Measurements from ENCODE around the gene MFSD12.

The MFSD12 gene

DNA sequence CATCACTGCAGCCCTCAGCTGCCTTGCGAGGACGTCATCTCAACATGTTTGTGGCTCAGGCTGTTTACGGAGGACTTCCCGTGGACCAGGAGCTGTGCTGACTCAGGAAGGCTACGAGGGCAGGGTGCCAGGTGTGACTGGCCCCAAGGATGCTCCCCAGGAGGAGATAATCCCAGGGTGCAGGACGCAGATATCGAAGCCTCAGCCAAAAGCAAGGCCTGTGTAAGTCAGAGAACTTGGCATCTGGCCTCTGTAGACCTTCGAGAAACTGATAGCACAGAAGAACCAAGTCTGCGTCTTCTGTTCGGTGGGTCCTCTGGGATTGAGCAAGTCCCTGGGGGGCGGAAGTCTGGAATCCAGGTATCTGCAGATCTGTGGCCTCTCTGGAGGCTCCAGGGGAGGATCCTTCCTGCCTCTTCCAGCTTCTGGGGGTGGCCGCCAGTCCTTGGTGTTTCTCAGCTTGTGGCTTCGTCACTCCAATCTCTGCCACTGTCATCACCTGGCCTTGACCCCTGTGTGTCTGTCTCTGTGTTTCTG is 54.3 kb downstream of the MFSD12 start:
- H3K27me3 ChIP-seq (ENCODE audit: insufficient read depth, insufficient read length): no peaks in the 10 kb centered on the region
- H3K4me3 ChIP-seq (ENCODE audit: insufficient read length, low read depth): no peak overlapping the region
- no peaks in the 10 kb centered on the region for H3K9me3 ChIP-seq (ENCODE audit: insufficient read depth, low read length)
- no peak for DNase-seq (ENCODE audit: low read depth, low spot score)
- H3K36me3 ChIP-seq (ENCODE audit: insufficient read depth, insufficient read length, low read length): peaks cover 13% of the 10 kb centered on the region
- H3K4me1 ChIP-seq (ENCODE audit: insufficient read depth, insufficient read length): no peaks in the 10 kb centered on the region
- no peak for TF ChIP-seq ZNF274 (IDR thresholded peaks at IDR 0.05; ENCODE audit: low read depth, low read length)
- TF ChIP-seq YY1 (IDR thresholded peaks at IDR 0.05; ENCODE audit: insufficient read depth, insufficient read length): no peak
- no peak for TF ChIP-seq SUZ12 (IDR thresholded peaks at IDR 0.05; ENCODE audit: extremely low read depth, insufficient read depth, insufficient read length)
- no peak overlapping the region for H3K9ac ChIP-seq (ENCODE audit: insufficient read length, low read depth)

DNA sequence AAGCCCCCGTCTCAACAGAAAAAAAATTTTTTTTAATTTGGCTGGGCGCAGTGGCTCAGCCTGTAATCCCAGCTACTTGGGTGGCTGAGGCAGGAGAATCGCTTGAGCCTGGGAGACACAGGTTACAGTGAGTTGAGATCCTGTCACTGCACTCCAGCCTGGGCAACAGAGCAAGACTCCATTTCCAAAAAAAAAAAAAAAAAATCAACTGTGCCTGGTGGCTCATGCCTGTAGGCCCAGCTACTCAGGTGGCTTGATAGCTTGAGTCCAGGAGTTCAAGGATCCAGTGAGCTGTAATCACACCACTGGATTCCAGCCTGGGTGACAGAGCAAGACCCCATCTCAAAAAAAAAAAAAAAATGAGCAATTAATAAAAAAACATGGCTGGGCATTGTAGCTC is 55.6 kb downstream of the MFSD12 start:
- H3K36me3 ChIP-seq (ENCODE audit: insufficient read depth, insufficient read length, low read length): peaks cover 25% of the 10 kb centered on the region
- DNase-seq (ENCODE audit: low read depth, low spot score): no peak
- H3K27me3 ChIP-seq (ENCODE audit: insufficient read depth, insufficient read length): no peaks in the 10 kb centered on the region
- no peaks in the 10 kb centered on the region for H3K9me3 ChIP-seq (ENCODE audit: insufficient read depth, low read length)
- H3K4me3 ChIP-seq (ENCODE audit: insufficient read length, low read depth): no peak overlapping the region
- TF ChIP-seq ZNF274 (IDR thresholded peaks at IDR 0.05; ENCODE audit: low read depth, low read length) (no peak), YY1 (IDR thresholded peaks at IDR 0.05; ENCODE audit: insufficient read depth, insufficient read length) (no peak), SUZ12 (IDR thresholded peaks at IDR 0.05; ENCODE audit: extremely low read depth, insufficient read depth, insufficient read length) (no peak)
- H3K9ac ChIP-seq (ENCODE audit: insufficient read length, low read depth): no peak overlapping the region
- peaks cover 2% of the 10 kb centered on the region for H3K4me1 ChIP-seq (ENCODE audit: insufficient read depth, insufficient read length)

DNA sequence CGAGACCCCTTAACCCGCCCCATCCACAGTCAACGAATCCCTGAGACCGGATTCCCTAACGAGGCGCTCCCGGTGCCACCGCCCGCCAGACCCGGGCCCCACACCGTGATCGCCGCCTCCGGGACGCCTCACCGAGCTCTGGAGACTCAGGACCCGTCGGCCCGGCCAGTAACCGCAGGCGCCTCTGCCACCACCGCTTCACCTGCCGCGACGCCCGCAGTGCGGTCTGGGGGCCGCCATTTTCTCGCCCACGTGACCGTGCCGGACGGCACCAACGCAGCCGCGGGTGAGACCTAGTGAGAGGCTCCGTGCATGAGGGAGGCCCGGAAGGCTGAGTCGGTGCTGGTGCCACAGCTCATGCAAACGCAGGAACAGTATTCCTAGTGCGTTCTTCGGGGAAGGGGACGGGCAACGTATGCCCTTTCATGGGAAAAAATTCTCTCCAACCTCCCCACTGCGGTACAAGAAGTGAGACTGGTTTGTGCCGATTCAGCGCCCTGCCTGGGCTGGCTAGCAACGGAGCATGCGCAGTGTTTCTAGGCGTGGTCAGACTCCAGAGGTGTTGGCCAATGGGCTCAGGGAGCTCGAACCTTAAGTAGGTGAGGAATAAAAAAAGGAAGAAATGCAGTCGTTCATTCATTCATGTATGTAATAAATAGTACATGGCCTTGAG is 56.8 kb downstream of the MFSD12 start, which contains the start of gene DOHH:
DOHH (minus strand) TSS at position 246 of the 673 bp plus-strand sequence. CDS start 3,860 bp downstream, outside the sequence.
- H3K9me3 ChIP-seq (ENCODE audit: insufficient read depth, low read length): no peaks in the 10 kb centered on the region
- H3K4me1 ChIP-seq (ENCODE audit: insufficient read depth, insufficient read length): peaks cover 2% of the 10 kb centered on the region
- TF ChIP-seq SUZ12 (IDR thresholded peaks at IDR 0.05; ENCODE audit: extremely low read depth, insufficient read depth, insufficient read length): no peak
- TF ChIP-seq ZNF274 (IDR thresholded peaks at IDR 0.05; ENCODE audit: low read depth, low read length): no peak
- peak; percentile 93 for TF ChIP-seq YY1 (IDR thresholded peaks at IDR 0.05; ENCODE audit: insufficient read depth, insufficient read length)
- H3K27me3 ChIP-seq (ENCODE audit: insufficient read depth, insufficient read length): no peaks in the 10 kb centered on the region
- DNase-seq (ENCODE audit: low read depth, low spot score): peak; percentile 96
- H3K4me3 ChIP-seq (ENCODE audit: insufficient read length, low read depth): peak within 1 kb of the TSS; percentile 97
- H3K36me3 ChIP-seq (ENCODE audit: insufficient read depth, insufficient read length, low read length): peaks cover 36% of the 10 kb centered on the region
- peak within 1 kb of the TSS; percentile 97 for H3K9ac ChIP-seq (ENCODE audit: insufficient read length, low read depth)

DNA sequence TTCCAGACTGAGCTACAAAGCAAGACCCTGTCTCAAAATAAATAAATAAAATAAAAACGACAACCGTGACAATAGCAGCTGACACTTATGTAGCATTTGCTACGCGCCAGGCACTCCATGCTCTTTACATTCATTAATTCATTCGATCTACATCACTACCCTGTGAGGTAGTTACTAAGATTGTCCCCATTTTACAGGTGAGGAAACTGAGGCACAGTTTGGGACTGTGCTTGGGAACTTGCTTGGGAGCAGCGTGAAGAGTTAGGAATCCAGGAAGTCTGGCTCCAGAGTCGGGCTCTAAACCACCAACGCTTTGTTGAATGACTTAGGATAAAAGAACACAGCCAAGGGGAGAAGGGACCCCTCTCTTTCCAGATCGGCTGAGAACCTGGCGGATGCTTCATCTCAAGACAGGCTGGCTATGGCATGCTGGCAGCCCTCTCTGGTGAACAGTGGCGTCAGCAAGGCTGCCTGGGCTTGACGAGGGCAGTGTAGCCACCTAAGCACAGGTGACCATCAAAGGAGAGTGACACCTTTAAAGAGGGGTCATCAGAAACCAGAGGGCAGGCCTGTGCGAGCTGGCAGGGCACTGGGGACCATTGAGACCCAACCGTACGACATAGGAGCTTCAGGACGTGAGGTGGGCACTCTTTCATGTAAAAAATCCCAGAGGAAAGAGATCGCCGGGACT is 57.5 kb downstream of the MFSD12 start:
- peaks cover 41% of the 10 kb centered on the region for H3K36me3 ChIP-seq (ENCODE audit: insufficient read depth, insufficient read length, low read length)
- H3K9me3 ChIP-seq (ENCODE audit: insufficient read depth, low read length): no peaks in the 10 kb centered on the region
- peaks cover 2% of the 10 kb centered on the region for H3K4me1 ChIP-seq (ENCODE audit: insufficient read depth, insufficient read length)
- H3K4me3 ChIP-seq (ENCODE audit: insufficient read length, low read depth): peak overlapping the region; percentile 97
- DNase-seq (ENCODE audit: low read depth, low spot score): no peak
- TF ChIP-seq SUZ12 (IDR thresholded peaks at IDR 0.05; ENCODE audit: extremely low read depth, insufficient read depth, insufficient read length) (no peak), YY1 (IDR thresholded peaks at IDR 0.05; ENCODE audit: insufficient read depth, insufficient read length) (no peak), ZNF274 (IDR thresholded peaks at IDR 0.05; ENCODE audit: low read depth, low read length) (no peak)
- peak overlapping the region; percentile 97 for H3K9ac ChIP-seq (ENCODE audit: insufficient read length, low read depth)
- H3K27me3 ChIP-seq (ENCODE audit: insufficient read depth, insufficient read length): no peaks in the 10 kb centered on the region

DNA sequence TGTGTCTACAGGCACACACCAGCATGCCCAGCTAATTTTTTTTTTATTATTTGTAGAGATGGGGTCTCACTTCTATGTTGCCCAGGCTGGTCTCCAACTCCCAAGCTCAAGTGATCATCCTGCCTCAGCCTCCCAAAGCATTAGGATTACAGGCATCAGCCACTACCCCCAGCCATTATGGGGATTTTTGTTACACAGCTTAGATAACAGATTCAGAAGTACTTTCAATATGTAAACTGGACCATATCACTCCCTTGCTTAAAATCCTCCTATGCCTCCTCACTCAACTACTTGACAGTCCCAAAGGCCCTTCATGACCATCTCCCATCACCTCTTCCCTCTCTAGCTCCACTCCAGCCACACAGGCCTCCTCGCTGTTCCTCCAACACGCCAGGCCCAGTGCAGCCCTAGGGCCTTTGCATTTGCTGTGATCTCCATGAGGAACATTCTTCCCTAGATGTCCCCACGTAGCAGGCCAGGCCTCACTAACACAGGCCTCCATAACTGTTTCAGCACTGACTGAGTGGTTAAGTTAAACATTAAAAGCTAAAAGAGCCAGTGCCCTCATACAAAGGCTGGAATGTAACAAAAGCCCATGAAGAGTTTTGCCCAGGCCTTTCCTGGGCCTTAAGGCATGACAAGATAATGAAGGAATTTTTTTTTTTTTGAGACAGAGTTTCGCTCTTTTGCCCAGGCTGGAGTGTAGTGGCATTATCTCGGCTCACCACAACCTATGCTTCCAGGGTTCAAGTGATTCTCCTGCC is 59.4 kb downstream of the MFSD12 start:
- Histone ChIP-seq H3K4me1 (ENCODE audit: insufficient read depth, insufficient read length) (peaks cover 10% of the 10 kb centered on the region), H3K9ac (ENCODE audit: insufficient read length, low read depth) (no peak overlapping the region), H3K4me3 (ENCODE audit: insufficient read length, low read depth) (no peak overlapping the region), H3K27me3 (ENCODE audit: insufficient read depth, insufficient read length) (no peaks in the 10 kb centered on the region), H3K9me3 (ENCODE audit: insufficient read depth, low read length) (no peaks in the 10 kb centered on the region), H3K36me3 (ENCODE audit: insufficient read depth, insufficient read length, low read length) (peaks cover 57% of the 10 kb centered on the region)
- TF ChIP-seq ZNF274 (IDR thresholded peaks at IDR 0.05; ENCODE audit: low read depth, low read length): no peak
- TF ChIP-seq SUZ12 (IDR thresholded peaks at IDR 0.05; ENCODE audit: extremely low read depth, insufficient read depth, insufficient read length): no peak
- no peak for TF ChIP-seq YY1 (IDR thresholded peaks at IDR 0.05; ENCODE audit: insufficient read depth, insufficient read length)
- DNase-seq (ENCODE audit: low read depth, low spot score): no peak

DNA sequence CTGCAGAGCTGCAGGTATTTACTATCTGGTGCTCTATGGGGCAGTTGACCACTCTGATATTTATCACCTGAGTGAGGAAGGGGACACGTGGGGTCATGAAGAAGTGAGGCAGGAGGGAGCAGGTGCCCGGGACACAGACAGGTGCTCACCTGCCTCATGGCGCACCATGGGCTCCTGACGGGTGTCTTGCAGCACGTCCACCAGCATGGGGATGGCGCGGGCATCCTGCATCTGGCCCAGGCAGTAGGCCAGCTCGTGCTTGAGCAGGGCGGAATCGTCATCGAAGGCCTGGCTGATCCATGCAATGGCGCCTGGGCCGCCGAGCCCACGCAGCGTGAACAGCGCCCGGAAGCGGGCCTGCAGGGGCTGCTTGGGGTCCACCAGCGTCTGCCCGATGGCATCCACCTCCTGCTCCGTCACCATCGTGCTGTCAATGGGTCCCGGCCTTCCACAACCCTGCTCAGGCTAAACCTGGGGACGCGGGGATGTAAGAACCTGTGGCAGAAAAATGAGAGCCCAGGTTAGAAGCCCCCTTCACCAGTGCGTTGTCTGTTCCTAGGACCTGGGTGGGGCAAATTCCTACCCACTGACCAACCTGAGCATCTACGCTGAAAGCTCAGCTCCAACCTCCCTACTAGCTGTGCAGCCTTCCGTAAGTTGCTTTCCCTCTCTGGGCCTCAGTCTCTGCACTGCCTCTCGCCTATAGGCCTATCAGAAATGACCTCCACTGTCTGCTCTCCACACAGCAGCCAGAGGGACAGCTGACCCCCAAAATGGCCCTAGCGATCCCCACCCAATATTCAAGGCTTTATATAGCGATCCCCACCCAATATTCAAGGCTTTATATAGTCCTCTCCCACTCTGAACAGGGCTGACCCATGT is 60.8 kb downstream of the MFSD12 start:
- Histone ChIP-seq H3K27me3 (ENCODE audit: insufficient read depth, insufficient read length) (no peaks in the 10 kb centered on the region), H3K9ac (ENCODE audit: insufficient read length, low read depth) (no peak overlapping the region), H3K4me1 (ENCODE audit: insufficient read depth, insufficient read length) (peaks cover 17% of the 10 kb centered on the region), H3K4me3 (ENCODE audit: insufficient read length, low read depth) (no peak overlapping the region), H3K9me3 (ENCODE audit: insufficient read depth, low read length) (no peaks in the 10 kb centered on the region), H3K36me3 (ENCODE audit: insufficient read depth, insufficient read length, low read length) (peaks cover 70% of the 10 kb centered on the region)
- TF ChIP-seq SUZ12 (IDR thresholded peaks at IDR 0.05; ENCODE audit: extremely low read depth, insufficient read depth, insufficient read length) (no peak), YY1 (IDR thresholded peaks at IDR 0.05; ENCODE audit: insufficient read depth, insufficient read length) (no peak), ZNF274 (IDR thresholded peaks at IDR 0.05; ENCODE audit: low read depth, low read length) (no peak)
- no peak for DNase-seq (ENCODE audit: low read depth, low spot score)

Data from NT2/D1 (cell line).